ENCODE data around the gene INTU. TPM values are rescaled to one million over a fixed set of nuclear protein-coding genes. Genes with fewer than 3 reads are reported as not detected.

INTU gene
- total and polyA plus RNA-seq, 9 of the 15 experiments (the other 6 are each of a cell fraction or from before 2014, with no cell fraction given), result 1.5 to 8.9 (median 3.9) TPM

DNA sequence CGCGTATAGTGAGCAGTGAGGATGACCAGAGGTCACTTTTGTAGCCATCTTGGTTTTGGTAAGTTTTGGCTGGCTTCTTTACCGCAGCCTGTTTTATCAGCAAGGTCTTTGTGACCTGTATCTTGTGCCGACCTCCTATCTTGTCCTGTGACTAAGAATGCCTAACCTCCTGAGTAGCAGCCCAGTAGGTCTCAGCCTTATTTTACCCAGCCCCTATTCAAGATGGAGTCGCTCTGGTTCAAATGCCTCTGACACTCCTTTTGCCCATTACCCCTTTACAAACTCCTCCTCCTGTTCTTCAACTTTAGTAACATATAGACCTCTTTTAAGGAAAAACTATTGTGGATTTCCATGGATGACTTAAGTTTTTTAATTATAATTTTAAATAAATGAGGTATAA lies 2.6 kb upstream of the INTU start (continued):
- TF ChIP-seq RREB1 (CRISPR knock-in tag; IDR thresholded peaks at IDR 0.05) (peak; percentile 88), MEIS2 (IDR thresholded peaks at IDR 0.05; ENCODE audit: partially characterized antibody) (no peak), POLR3G (IDR thresholded peaks at IDR 0.05; ENCODE audit: extremely low read depth, insufficient read length, insufficient replicate concordance) (no peak), RBFOX2 (IDR thresholded peaks at IDR 0.05; ENCODE audit: low read depth, low read length) (no peak), NFYB (IDR thresholded peaks at IDR 0.05; ENCODE audit: extremely low read depth, insufficient read length) (no peak), ZMIZ1 (IDR thresholded peaks at IDR 0.05; ENCODE audit: low read depth in 2 of 2, low read length in 2 of 2) (no peak), RB1 (IDR thresholded peaks at IDR 0.05; ENCODE audit: low read depth) (no peak), GTF2F1 (IDR thresholded peaks at IDR 0.05; ENCODE audit: low read depth, low read length) (no peak), CREB3L1 (IDR thresholded peaks at IDR 0.05; ENCODE audit: borderline replicate concordance, low read depth) (no peak), ZNF165 (CRISPR knock-in tag; IDR thresholded peaks at IDR 0.05; ENCODE audit: borderline replicate concordance) (peak; percentile 84; the same call in 1 of the 2 replicates), NCOR1 (IDR thresholded peaks at IDR 0.05) (no peak), FOXJ3 (CRISPR knock-in tag; IDR thresholded peaks at IDR 0.05) (no peak), HMGN3 (IDR thresholded peaks at IDR 0.05; ENCODE audit: borderline replicate concordance, extremely low read depth, insufficient read length, low read depth, low read length) (no peak), ARNT (IDR thresholded peaks at IDR 0.05) (no peak)
- TF ChIP-seq, protein P1, sequence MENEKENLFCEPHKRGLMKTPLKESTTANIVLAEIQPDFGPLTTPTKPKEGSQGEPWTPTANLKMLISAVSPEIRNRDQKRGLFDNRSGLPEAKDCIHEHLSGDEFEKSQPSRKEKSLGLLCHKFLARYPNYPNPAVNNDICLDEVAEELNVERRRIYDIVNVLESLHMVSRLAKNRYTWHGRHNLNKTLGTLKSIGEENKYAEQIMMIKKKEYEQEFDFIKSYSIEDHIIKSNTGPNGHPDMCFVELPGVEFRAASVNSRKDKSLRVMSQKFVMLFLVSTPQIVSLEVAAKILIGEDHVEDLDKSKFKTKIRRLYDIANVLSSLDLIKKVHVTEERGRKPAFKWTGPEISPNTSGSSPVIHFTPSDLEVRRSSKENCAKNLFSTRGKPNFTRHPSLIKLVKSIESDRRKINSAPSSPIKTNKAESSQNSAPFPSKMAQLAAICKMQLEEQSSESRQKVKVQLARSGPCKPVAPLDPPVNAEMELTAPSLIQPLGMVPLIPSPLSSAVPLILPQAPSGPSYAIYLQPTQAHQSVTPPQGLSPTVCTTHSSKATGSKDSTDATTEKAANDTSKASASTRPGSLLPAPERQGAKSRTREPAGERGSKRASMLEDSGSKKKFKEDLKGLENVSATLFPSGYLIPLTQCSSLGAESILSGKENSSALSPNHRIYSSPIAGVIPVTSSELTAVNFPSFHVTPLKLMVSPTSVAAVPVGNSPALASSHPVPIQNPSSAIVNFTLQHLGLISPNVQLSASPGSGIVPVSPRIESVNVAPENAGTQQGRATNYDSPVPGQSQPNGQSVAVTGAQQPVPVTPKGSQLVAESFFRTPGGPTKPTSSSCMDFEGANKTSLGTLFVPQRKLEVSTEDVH (IDR thresholded peaks at IDR 0.05; ENCODE audit: low read depth, partially characterized antibody), result no peak
